CD8-positive, alpha-beta memory T cell (primary cell): ENCODE measurements around the gene MRPL4. TPM values are rescaled to one million over a fixed set of nuclear protein-coding genes. Genes with fewer than 3 reads are reported as not detected.

Source experiments
- CTCF ChIA-PET: fragments of 350-600 bp; sonication (Branson Sonifier 250); formaldehyde crosslinking; loops from one replicate; lab custom pipeline; 2021; ENCODE audit warnings: antibody characterized with exemption; lab: Charles Lee
- POLR2A ChIA-PET: fragments of 350-600 bp; sonication (Branson Sonifier 250); formaldehyde crosslinking; loops from one replicate; lab custom pipeline; 2021; ENCODE audit warnings: antibody characterized with exemption; lab: Charles Lee
- DNase-seq, 5 donors: peaks; one replicate each; pipeline versions ENCODE4 v3.0.0 to v3.0.0-alpha.2; 2020 to 2022; ENCODE audit warnings: mixed read lengths in 1 of 5
- H3K27ac ChIP-seq: one replicate; pipeline ENCODE4 v1.7.0; 2013; ENCODE audit warnings: low read depth, mild to moderate bottlenecking, low read length, moderate library complexity
- H3K27me3 ChIP-seq: 2 replicates; pipeline ENCODE4 v1.7.0; 2013; ENCODE audit warnings: low read length, mild to moderate bottlenecking; ENCODE audit not compliant: insufficient read depth, poor library complexity, severe bottlenecking
- H3K36me3 ChIP-seq: 2 replicates; pipeline ENCODE4 v1.7.0; 2013; ENCODE audit warnings: mild to moderate bottlenecking, low read length, moderate library complexity; ENCODE audit not compliant: insufficient read depth
- H3K4me1 ChIP-seq: 2 replicates; pipeline ENCODE4 v1.7.0; 2013; ENCODE audit warnings: mild to moderate bottlenecking, low read length, moderate library complexity; ENCODE audit not compliant: insufficient read depth
- H3K4me3 ChIP-seq: 2 replicates; pipeline ENCODE4 v1.7.0; 2013; ENCODE audit warnings: mild to moderate bottlenecking, low read length
- H3K9me3 ChIP-seq: 2 replicates; pipeline ENCODE4 v1.7.0; 2013; ENCODE audit warnings: mild to moderate bottlenecking, low read length
- H3K27ac Mint-ChIP-seq, 8 donors: one replicate each; pipeline ENCODE4 v1.8.0; 2020 to 2021; ENCODE audit warnings: mixed read lengths in 8 of 8, mild to moderate bottlenecking in 6 of 8, inconsistent platforms in 3 of 8, moderate library complexity in 3 of 8
- H3K27me3 Mint-ChIP-seq, 2 donors: one replicate each; pipeline ENCODE4 v1.8.0; 2020 to 2021; ENCODE audit warnings: mixed read lengths in 2 of 2, mild to moderate bottlenecking in 1 of 2, moderate library complexity in 1 of 2
- H3K36me3 Mint-ChIP-seq, 3 donors: one replicate each; pipeline ENCODE4 v1.8.0; 2020 to 2021; ENCODE audit warnings: mixed read lengths in 3 of 3, inconsistent platforms in 1 of 3, mild to moderate bottlenecking in 1 of 3
- H3K4me1 Mint-ChIP-seq, 3 donors: one replicate each; pipeline ENCODE4 v1.8.0; 2020 to 2021; ENCODE audit warnings: mixed read lengths in 3 of 3, inconsistent platforms in 1 of 3, mild to moderate bottlenecking in 1 of 3
- H3K4me3 Mint-ChIP-seq, 7 donors: one replicate each; pipeline ENCODE4 v1.8.0; 2020 to 2021; ENCODE audit warnings: mixed read lengths in 7 of 7, mild to moderate bottlenecking in 6 of 7, moderate library complexity in 4 of 7, inconsistent platforms in 2 of 7
- H3K9me3 Mint-ChIP-seq, 5 donors: one replicate each; pipeline ENCODE4 v1.8.0; 2020 to 2022; ENCODE audit warnings: mixed read lengths in 5 of 5, mild to moderate bottlenecking in 3 of 5, moderate library complexity in 2 of 5, inconsistent platforms in 1 of 5
- polyA plus RNA-seq: library from polyadenylated mRNA; unstranded; fragments of 300-500 nt; fragmentation: Illumina TruSeq; gene quantifications from one replicate; pipeline ENCODE4 v1.2.3, GENCODE V29; 2021
- total RNA-seq, 2 experiments: library from RNA; stranded (reverse); gene quantifications; one replicate each; pipeline ENCODE4 v1.2.3, GENCODE V29; 2021

Gene MRPL4
- total and polyA plus RNA-seq, 3 experiments from 2014 or later = 42.8 to 152 (median 149) TPM

GRCh38 chr19:10224337-10224736 is 27.7 kb upstream of the MRPL4 start:
- Mint-ChIP-seq H3K4me1 (peaks cover 5 to 17% (median 15%) of the 10 kb centered on the region in 3 donors), H3K27ac (peak overlapping the region in 1 of 8 donors; percentile 56), H3K9me3 (no peaks in the 10 kb centered on the region), H3K36me3 (peaks cover 0 to 15% (median 6%) of the 10 kb centered on the region in 3 donors), H3K27me3 (no peaks in the 10 kb centered on the region), H3K4me3 (peak overlapping the region in 1 of 7 donors; percentile 81)
- ChIA-PET CTCF (interaction anchor here (2.8 to 10.5 kb wide), 2 partner anchors 11 to 26 kb away, joined by 14 to 73 read pairs; no protein-coding TSS in a partner anchor), POLR2A (no interaction called here)
- no peaks in the 10 kb centered on the region for H3K27me3 ChIP-seq
- DNase-seq = no peak
- H3K36me3 ChIP-seq = no peaks in the 10 kb centered on the region
- H3K9me3 ChIP-seq = no peaks in the 10 kb centered on the region
- peaks cover 13% of the 10 kb centered on the region for H3K4me1 ChIP-seq
- no peak overlapping the region for H3K4me3 ChIP-seq
- H3K27ac ChIP-seq = no peak overlapping the region

- Mint-ChIP-seq H3K4me1 (peaks cover 9 to 23% (median 20%) of the 10 kb centered on the region in 3 donors), H3K27ac (peak overlapping the region in 3 of 8 donors; percentile 29 to 47 (median 46)), H3K4me3 (peak overlapping the region in 1 of 7 donors; percentile 19), H3K36me3 (peaks cover 0 to 19% (median 6%) of the 10 kb centered on the region in 3 donors), H3K27me3 (no peaks in the 10 kb centered on the region), H3K9me3 (no peaks in the 10 kb centered on the region)
- Histone ChIP-seq H3K4me3 (no peak overlapping the region), H3K9me3 (no peaks in the 10 kb centered on the region), H3K4me1 (peaks cover 16% of the 10 kb centered on the region), H3K27ac (no peak overlapping the region), H3K27me3 (no peaks in the 10 kb centered on the region), H3K36me3 (no peaks in the 10 kb centered on the region)
- DNase-seq = no peak
- ChIA-PET POLR2A (no interaction called here), CTCF (interaction anchor here (1.5 to 10.5 kb wide), 3 partner anchors 10 to 24 kb away, joined by 5 to 73 read pairs (median 14); no protein-coding TSS in a partner anchor)
Observed at GRCh38 chr19:10226021-10226375, 26.0 kb upstream of the MRPL4 start.

- CTCF ChIA-PET = interaction anchor here (1.5 to 10.5 kb wide), 3 partner anchors 9 to 24 kb away, joined by 5 to 73 read pairs (median 14); no protein-coding TSS in a partner anchor
- peaks cover 18% of the 10 kb centered on the region for H3K4me1 ChIP-seq
- H3K9me3 ChIP-seq = no peaks in the 10 kb centered on the region
- H3K36me3 ChIP-seq = no peaks in the 10 kb centered on the region
- H3K9me3 Mint-ChIP-seq = no peaks in the 10 kb centered on the region
- H3K4me3 Mint-ChIP-seq = peak overlapping the region in 1 of 7 donors; percentile 19
- POLR2A ChIA-PET = interaction anchor here (0.6 kb wide), 1 partner anchor 418 kb away, joined by 9 read pairs; no protein-coding TSS in a partner anchor
- H3K4me1 Mint-ChIP-seq = peaks cover 9 to 24% (median 20%) of the 10 kb centered on the region in 3 donors
- peaks cover 0 to 18% (median 6%) of the 10 kb centered on the region in 3 donors for H3K36me3 Mint-ChIP-seq
- no peak overlapping the region for H3K4me3 ChIP-seq
- no peaks in the 10 kb centered on the region for H3K27me3 ChIP-seq
- no peak for DNase-seq
- no peaks in the 10 kb centered on the region for H3K27me3 Mint-ChIP-seq
- H3K27ac Mint-ChIP-seq = peak overlapping the region in 3 of 8 donors; percentile 36 to 78 (median 47)
- no peak overlapping the region for H3K27ac ChIP-seq
Observed at GRCh38 chr19:10226376-10227025, 25.5 kb upstream of the MRPL4 start.

GRCh38 chr19:10227026-10227971 is 24.7 kb upstream of the MRPL4 start:
- H3K4me3 Mint-ChIP-seq = peak overlapping the region in 1 of 7 donors; percentile 44
- Histone ChIP-seq H3K27me3 (no peaks in the 10 kb centered on the region), H3K27ac (no peak overlapping the region), H3K9me3 (no peaks in the 10 kb centered on the region), H3K36me3 (no peaks in the 10 kb centered on the region), H3K4me1 (peaks cover 20% of the 10 kb centered on the region), H3K4me3 (no peak overlapping the region)
- ChIA-PET POLR2A (interaction anchor here (0.6 kb wide), 1 partner anchor 418 kb away, joined by 9 read pairs; no protein-coding TSS in a partner anchor), CTCF (interaction anchor here (1.4 to 10.5 kb wide), 4 partner anchors 20 to 26 kb away, joined by 4 to 73 read pairs (median 6); no protein-coding TSS in a partner anchor)
- H3K27me3 Mint-ChIP-seq = no peaks in the 10 kb centered on the region
- DNase-seq = no peak
- H3K36me3 Mint-ChIP-seq = peaks cover 0 to 16% (median 6%) of the 10 kb centered on the region in 3 donors
- peak overlapping the region in 1 of 8 donors; percentile 12 for H3K27ac Mint-ChIP-seq
- peaks cover 9 to 26% (median 20%) of the 10 kb centered on the region in 3 donors for H3K4me1 Mint-ChIP-seq
- H3K9me3 Mint-ChIP-seq = no peaks in the 10 kb centered on the region

- peaks cover 20% of the 10 kb centered on the region for H3K4me1 ChIP-seq
- Mint-ChIP-seq H3K36me3 (peaks cover 0 to 12% (median 3%) of the 10 kb centered on the region in 3 donors), H3K9me3 (no peaks in the 10 kb centered on the region), H3K27ac (peak overlapping the region in 3 of 8 donors; percentile 38 to 99 (median 60)), H3K4me1 (peaks cover 9 to 26% (median 20%) of the 10 kb centered on the region in 3 donors), H3K4me3 (peak overlapping the region in 4 of 7 donors; percentile 11 to 97 (median 44)), H3K27me3 (no peaks in the 10 kb centered on the region)
- POLR2A ChIA-PET = interaction anchor here (0.6 kb wide), 1 partner anchor 11 kb away, joined by 5 read pairs; no protein-coding TSS in a partner anchor
- no peak overlapping the region for H3K4me3 ChIP-seq
- DNase-seq = no peak
- CTCF ChIA-PET = interaction anchor here (0.8 to 10.5 kb wide), 6 partner anchors 8 to 95 kb away, joined by 3 to 73 read pairs (median 6); no protein-coding TSS in a partner anchor
- H3K9me3 ChIP-seq = no peaks in the 10 kb centered on the region
- H3K36me3 ChIP-seq = no peaks in the 10 kb centered on the region
- no peaks in the 10 kb centered on the region for H3K27me3 ChIP-seq
- no peak overlapping the region for H3K27ac ChIP-seq
Observed at GRCh38 chr19:10228393-10228792, 23.6 kb upstream of the MRPL4 start.

- CTCF ChIA-PET = interaction anchor here (0.8 to 10.5 kb wide), 7 partner anchors 9 to 96 kb away, joined by 3 to 73 read pairs (median 4); no protein-coding TSS in a partner anchor
- peak overlapping the region; percentile 53 to 97 (median 76) for H3K4me3 Mint-ChIP-seq
- no peak overlapping the region for H3K4me3 ChIP-seq
- POLR2A ChIA-PET = interaction anchor here (0.6 kb wide), 1 partner anchor 10 kb away, joined by 5 read pairs; no protein-coding TSS in a partner anchor
- no peaks in the 10 kb centered on the region for H3K9me3 ChIP-seq
- H3K27me3 ChIP-seq = no peaks in the 10 kb centered on the region
- H3K9me3 Mint-ChIP-seq = no peaks in the 10 kb centered on the region
- peaks cover 0 to 12% (median 3%) of the 10 kb centered on the region in 3 donors for H3K36me3 Mint-ChIP-seq
- peak overlapping the region; percentile 24 to 99 (median 89) for H3K27ac Mint-ChIP-seq
- peaks cover 9 to 26% (median 21%) of the 10 kb centered on the region in 3 donors for H3K4me1 Mint-ChIP-seq
- no peak overlapping the region for H3K27ac ChIP-seq
- no peaks in the 10 kb centered on the region for H3K36me3 ChIP-seq
- no peaks in the 10 kb centered on the region for H3K27me3 Mint-ChIP-seq
- peaks cover 20% of the 10 kb centered on the region for H3K4me1 ChIP-seq
- peak in 4 of 5 donors; percentile 30 to 64 (median 46) for DNase-seq
Observed at GRCh38 chr19:10228920-10229319, 23.1 kb upstream of the MRPL4 start.

GRCh38 chr19:10230173-10230860 is 21.7 kb upstream of the MRPL4 start:
- Histone ChIP-seq H3K4me1 (peaks cover 25% of the 10 kb centered on the region), H3K9me3 (no peaks in the 10 kb centered on the region), H3K27ac (peak overlapping the region; percentile 88), H3K27me3 (no peaks in the 10 kb centered on the region), H3K4me3 (peak overlapping the region; percentile 79), H3K36me3 (no peaks in the 10 kb centered on the region)
- Mint-ChIP-seq H3K4me3 (peak overlapping the region; percentile 85 to 97 (median 90)), H3K4me1 (peaks cover 12 to 29% (median 24%) of the 10 kb centered on the region in 3 donors), H3K27ac (peak overlapping the region; percentile 77 to 99 (median 92)), H3K27me3 (no peaks in the 10 kb centered on the region), H3K9me3 (no peaks in the 10 kb centered on the region), H3K36me3 (peaks cover 0 to 3% (median 0%) of the 10 kb centered on the region in 3 donors)
- ChIA-PET POLR2A (interaction anchor here (0.6 kb wide), 1 partner anchor 129 kb away, joined by 8 read pairs; no protein-coding TSS in a partner anchor), CTCF (interaction anchor here (1.2 to 10.5 kb wide), 2 partner anchors 15 to 20 kb away, joined by 3 to 73 read pairs; no protein-coding TSS in a partner anchor)
- DNase-seq = peak; percentile 34 to 81 (median 63)
